Right lung (tissue), 5 donors: ENCODE data around the gene HES3. TPM values are rescaled to one million over a fixed set of nuclear protein-coding genes. Genes with fewer than 3 reads are reported as not detected.

ENCODE experiments used
- DNase-seq, 2 donors: peaks; one replicate each; pipeline ENCODE4 v3.0.0-alpha.2; 2013
- polyA plus RNA-seq, 5 donors: library from polyadenylated mRNA; unstranded; fragments of 120-200 nt; gene quantifications; one replicate each; pipeline versions ENCODE4 v1.2.1 to v1.2.3, GENCODE V29; 2013; ENCODE audit warnings: inconsistent platforms in 1 of 5, low replicate concordance in 1 of 5; ENCODE audit not compliant: insufficient read length in 5 of 5, insufficient read depth in 1 of 5

Gene HES3
- polyA plus RNA-seq, 5 donors: not detected

DNA sequence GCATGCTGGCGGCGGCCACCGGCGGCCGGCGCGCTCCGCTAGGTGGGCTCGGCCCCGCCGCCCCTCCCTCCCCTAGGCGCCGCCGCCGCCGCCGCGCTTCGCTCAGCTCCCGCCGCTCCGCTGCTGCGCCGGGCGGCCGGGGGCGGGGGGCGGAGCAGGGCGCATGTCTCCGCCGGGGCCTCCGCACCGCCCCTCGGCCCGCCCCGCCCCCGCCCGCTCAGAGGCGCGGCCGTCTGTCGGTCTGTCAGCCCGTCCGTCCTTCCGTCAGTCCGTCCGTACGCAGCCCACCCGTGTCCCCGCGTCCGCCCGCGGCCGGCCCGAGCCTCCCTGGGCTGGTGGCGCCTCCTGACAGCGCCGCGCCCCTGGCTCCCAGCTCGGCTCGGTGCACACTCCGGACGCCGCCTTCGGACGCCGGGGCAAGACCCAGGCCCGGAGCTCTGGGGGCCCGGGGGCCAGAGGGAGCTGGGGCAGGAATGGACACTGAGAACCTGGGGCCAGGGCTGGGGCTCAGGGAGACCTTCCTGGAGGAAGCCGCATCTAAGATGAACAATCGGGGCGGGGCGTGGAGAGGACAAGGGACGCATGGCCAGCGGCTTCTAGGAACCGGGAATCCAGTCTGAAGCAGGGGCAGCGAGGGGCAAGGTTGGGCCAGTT, 17.1 kb downstream of the HES3 start, which contains the start of gene GPR153:
GPR153 (minus strand) TSS at position 138 of the 654 bp plus-strand sequence. CDS start 6,193 bp downstream, outside the sequence.
- no peak for DNase-seq

DNA sequence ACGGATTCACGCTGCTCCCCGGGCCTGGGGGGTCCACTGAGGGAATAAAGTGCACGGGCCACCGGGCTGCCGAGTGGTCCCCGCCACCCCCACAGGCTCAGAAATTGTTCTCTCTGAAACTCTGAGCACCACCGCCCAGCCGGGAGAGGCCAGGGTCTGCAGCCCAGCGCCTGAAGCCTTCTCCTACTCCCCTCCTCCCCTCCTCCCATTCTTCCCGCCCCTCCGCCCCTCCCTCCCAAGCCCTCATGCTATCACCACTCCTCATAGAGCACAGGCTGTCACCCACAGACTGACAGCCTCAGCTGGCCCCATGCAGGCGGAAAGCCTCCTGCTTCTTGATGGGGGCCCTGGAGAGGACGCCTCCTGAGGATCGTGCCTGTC, 17.6 kb downstream of the HES3 start:
- no peak for DNase-seq

DNA sequence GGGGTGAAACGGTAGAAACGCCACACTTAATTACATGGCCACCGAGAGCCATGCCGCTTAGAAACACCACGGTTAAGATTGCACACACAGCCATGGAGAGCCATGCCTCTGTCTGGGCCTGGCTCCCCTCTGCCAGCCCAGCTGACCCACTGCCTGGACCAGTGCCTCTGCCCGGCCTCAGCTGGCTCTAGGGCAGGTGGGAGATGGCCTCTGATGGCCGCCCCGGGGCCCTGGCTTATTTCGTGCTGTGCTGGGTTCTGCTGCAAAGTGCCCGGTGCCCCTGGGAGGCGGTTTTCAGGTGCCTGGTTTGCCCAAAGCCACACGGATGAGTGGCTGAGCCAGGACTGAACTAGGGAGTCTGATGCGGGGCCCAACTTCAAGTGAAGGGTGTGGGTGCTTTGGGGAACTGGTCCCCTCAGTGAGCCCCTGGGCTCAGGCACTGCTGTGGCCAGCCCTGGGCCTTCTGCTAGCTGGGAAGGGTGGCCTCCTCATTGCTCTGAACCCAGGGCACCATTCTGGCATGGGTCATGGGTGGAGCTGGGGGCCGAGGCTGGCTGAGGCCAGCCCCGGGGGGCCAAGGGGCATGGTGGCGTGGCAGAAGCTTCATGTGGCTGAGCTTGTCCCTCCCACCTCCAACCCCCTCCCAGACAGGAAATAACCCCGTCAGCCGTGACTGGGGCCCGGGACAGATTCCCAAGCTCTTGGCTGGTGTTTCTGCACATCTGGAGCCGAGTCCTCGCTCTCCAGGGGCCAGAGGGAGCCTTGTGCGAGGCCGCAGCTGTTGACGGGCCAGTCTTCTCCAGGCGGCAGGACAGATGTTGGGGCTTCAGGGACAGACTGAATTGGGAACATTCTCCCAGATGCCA, 18.8 kb downstream of the HES3 start:
- DNase-seq: peak; percentile 88 to 89

DNA sequence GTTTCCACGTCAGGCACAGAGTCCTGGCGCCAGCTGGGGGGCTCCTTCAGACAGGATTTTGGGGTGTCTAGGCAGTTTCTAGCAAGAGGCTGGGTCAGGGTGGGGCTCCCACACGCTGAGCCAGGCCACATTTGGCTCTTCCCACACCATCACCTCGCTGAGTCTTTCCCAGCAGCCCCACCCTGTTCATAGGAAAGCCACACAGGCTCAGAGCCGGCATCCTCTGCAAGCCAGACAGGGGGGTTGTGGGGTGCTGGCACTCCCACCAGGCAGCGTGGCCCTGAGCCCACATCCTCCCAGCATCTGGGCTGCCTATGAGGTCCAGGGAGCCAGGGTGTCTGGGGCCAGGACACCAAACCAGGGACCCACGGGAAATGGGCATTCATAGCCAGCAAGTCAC, 19.7 kb downstream of the HES3 start:
- no peak for DNase-seq

- DNase-seq: no peak
These were observed 21.2 kb downstream of the HES3 start for GRCh38 chr1:6265151-6265550.

DNA sequence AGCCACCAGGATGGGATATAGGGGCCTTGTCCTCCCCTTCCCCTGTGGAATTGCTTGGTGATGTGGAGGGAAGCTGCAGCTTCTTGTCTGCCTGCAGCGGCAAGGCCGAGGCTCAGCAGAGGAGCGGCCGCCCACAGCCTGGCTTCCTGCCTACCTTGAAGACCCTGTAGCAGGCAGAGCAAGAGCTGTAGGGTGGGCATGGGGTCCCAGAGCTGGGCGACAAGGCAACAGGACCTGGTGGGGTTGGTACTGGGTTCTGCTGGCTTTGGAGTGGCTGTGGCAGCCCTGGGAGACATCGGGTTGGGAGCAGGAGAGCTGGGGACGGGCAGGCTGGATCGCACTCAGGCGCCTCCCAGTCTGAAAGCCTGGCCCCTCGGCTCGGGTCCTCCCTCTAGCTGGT, 22.7 kb downstream of the HES3 start:
- no peak for DNase-seq

- DNase-seq: no peak
These were observed 23.8 kb downstream of the HES3 start for GRCh38 chr1:6267686-6268322.

- no peak for DNase-seq
These were observed 24.4 kb downstream of the HES3 start for GRCh38 chr1:6268415-6268814.

GRCh38 chr1:6269296-6269695, 25.3 kb downstream of the HES3 start:
- DNase-seq: no peak

GRCh38 chr1:6269720-6270400, 25.9 kb downstream of the HES3 start:
- DNase-seq: no peak

DNA sequence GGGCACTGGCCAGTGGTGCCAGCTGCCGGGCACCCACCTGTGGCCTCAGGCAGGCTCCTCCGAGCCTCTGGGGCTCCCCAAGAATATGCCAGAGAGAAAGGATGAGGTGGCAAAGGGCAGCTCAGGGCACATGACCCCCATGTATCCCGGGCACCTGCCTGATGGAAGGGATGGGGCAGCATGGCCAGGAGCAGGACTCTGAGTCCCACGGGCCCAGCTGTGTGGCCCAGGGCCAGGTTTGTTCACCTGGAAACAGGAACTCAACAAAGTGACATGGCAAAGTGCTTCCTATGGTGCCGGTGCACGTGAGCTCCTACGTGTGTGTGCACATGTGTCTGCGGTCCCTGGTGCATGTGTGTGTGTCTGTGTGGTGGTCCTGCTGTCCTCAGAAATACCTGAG, 26.4 kb downstream of the HES3 start:
- no peak for DNase-seq

DNA sequence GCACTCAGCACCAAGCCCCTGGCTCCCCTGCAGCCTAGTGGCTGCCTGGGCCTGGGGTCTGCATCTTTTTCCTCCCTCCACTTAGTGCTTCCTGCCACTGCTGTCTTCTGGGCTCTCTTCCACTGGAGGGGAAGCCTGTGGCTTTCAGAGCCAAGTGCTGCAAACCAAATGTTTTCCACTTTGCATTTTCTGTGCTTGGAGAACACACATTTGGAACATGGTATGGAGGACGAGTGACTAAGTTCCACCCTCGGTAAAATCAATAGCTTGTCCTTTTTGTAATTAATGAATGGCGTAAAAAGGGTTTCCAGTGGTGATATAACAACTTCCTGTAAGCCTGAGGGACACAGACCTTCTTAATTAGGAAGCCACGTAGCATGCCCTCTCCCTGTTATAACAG, 27.0 kb downstream of the HES3 start:
- DNase-seq: no peak

- DNase-seq: no peak
These were observed 27.6 kb downstream of the HES3 start for GRCh38 chr1:6271554-6271953.

DNA sequence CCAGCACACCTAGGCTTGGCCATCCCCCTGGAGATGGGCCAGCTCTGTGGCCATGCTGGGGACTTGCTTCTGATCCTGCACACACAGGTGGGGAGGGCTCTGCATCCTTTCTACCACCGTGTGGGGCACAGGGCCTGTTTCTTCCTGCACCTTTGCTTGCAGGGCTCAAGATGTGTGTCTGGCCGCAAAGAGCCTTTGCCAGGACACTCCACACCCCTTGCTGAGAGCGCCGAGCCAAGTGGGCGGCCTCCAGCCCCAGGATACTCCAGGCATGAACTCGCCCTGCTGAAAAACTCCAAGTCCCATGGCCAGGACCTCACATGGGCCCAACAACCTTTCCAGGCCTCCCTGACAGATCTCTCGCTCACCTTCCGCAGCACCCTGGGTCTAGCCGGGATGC, 28.5 kb downstream of the HES3 start:
- no peak for DNase-seq

- DNase-seq: no peak
These were observed 28.9 kb downstream of the HES3 start for GRCh38 chr1:6272868-6273267.

GRCh38 chr1:6273380-6273891, 29.5 kb downstream of the HES3 start:
- no peak for DNase-seq

GRCh38 chr1:6274102-6274501, 30.1 kb downstream of the HES3 start:
- no peak for DNase-seq

DNA sequence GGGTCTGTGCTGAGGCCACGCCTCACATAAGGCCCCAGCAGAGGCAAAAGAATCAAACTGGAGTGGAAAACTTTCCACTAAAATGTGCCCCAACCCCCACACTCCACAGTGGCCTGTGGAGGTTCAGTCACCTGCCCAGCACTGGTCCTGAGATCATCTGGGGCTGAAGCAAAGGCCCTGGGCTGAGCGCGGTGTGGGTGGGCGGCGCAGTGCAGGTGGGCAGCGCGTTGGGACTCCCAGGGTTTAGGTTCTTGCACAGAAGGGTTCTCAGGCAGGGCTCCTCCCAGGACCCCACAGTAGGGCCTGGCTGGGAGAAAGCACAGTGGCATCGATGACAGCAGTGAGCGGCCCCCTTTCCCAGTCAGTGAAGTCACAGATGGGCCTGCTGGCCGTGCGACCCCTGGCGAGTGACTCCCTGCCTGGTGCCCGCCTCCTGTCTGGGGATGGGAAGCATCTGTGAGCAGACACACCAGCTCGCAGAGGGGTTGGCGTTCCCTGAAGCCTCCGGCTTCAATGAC, 30.7 kb downstream of the HES3 start:
- no peak for DNase-seq

DNA sequence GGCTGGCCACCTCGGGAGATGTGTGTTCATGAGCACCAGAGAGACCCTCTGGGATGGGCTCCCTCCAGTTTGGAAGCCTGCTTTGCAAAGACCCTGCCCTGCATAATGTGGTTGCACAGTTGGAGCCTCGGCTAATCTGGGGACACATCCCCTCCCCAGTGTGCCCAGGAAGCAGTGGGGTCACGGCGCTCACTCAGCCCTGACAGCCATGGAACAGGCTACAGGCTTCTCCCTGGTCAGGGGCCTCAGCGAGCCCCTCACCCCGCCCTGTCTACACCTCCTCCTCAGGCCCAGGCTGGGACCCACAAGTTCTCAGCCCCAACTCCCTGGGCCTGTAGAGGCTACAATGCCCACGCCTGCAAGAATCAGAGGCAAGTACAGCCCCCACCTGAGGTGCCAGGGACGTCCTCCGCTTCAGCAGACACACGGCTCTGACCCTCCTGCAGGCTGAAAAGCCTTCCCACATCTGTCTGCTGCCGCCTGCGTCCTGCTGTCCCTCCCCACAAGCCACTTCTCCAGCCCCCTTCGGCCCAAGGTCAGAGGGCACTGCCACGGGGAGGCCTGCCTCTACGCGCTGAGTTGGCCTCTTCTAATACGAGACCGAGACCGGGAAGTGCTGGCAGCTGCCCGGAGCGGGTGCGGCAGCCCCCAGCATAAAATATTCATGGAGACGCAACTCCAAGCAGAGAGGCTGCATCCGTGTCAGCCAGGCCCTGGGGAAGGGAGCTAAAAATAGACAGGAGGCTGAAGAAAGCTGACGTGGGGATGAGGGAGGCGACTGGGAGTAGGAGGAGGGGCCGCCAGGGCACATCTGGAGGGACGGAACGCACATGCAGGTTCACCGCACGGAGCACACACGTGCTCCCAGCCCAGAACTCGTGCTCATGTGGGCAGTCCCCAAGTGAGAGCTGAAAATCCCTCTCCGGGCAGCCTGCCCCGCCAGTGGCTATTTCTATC, 32.1 kb downstream of the HES3 start:
- peak; percentile 72 to 73 for DNase-seq

DNA sequence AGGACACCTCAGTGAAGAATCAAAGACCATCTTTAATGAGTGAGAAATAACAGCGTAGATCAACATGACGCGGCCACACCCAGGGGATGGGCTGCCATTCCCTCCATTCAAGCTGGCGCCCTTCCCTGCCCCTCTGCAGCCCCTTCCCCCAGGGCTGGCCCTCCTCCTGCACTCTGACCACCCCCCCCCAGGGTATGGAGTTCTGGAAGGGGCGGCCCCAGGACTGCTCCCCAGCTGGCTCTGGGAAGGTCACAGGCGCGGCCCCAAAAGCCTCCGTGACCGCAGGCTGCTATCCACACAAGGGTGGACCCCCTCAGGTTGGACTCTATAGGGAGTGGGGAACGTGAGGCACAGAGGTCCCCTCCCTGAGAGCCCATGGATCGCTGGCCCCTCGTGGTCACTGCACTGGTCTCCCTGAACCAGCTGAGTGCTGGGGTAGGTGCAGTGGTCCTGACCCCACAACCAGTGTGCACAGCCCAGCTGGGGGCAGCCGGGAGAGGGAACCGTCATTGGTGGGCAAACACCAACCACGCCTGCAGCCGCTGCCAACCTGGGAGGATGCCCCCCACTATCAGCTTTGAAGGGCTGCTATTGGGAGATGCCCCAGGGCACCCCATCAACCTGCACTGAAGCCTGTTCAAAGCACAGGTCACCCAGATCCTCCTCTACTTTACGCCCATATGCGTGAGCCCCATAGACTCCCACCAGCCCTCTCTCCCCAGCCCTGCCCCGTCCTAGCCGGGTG, 33.0 kb downstream of the HES3 start:
- no peak for DNase-seq
